HL-60 (cell line): ENCODE data around the gene STAB2.

Source experiments
- DNase-seq, 2 experiments: peaks; one replicate each; pipeline ENCODE4 v3.0.0-alpha.2; 2010 to 2020; ENCODE audit warnings: low read depth in 1 of 2, low spot score in 1 of 2
- H3K27ac ChIP-seq: fragments of 250-450 bp; sonication (Bioruptor Pico); replicated peaks from 2 replicates; pipeline ENCODE4 v1.5.1; 2020; ENCODE audit warnings: mild to moderate bottlenecking, moderate library complexity
- H3K27me3 ChIP-seq: fragments of 250-450 bp; sonication (Bioruptor Pico); 2 replicates; pipeline ENCODE4 v1.5.1; 2021; ENCODE audit warnings: mild to moderate bottlenecking, moderate library complexity; ENCODE audit not compliant: insufficient read depth, poor library complexity, severe bottlenecking
- H3K4me3 ChIP-seq: replicated peaks from 2 replicates; pipeline ENCODE4 v1.5.1; 2011; ENCODE audit warnings: mild to moderate bottlenecking, control low read depth, low read length; ENCODE audit not compliant: insufficient read depth
- CTCF ChIP-seq: IDR thresholded peaks from one replicate; pipeline ENCODE4 v1.5.1; 2011; ENCODE audit warnings: low read length, control low read depth, inconsistent platforms; ENCODE audit not compliant: insufficient read depth
- GABPA ChIP-seq: IDR thresholded peaks from 2 replicates; pipeline ENCODE4 v1.6.1; 2012; ENCODE audit warnings: low read depth
- POLR2AphosphoS5 ChIP-seq: IDR thresholded peaks from 2 replicates; pipeline ENCODE4 v1.6.1; 2012; ENCODE audit warnings: low read depth
- REST ChIP-seq: IDR thresholded peaks from 2 replicates; pipeline ENCODE4 v1.6.1; 2012; ENCODE audit warnings: low read depth; ENCODE audit not compliant: insufficient replicate concordance
- SPI1 ChIP-seq: IDR thresholded peaks from 2 replicates; pipeline ENCODE4 v1.6.1; 2012; ENCODE audit warnings: low read depth, mild to moderate bottlenecking, borderline replicate concordance

STAB2 gene

GRCh38 chr12:103637429-103637828 lies 50.4 kb downstream of the STAB2 start:
- Histone ChIP-seq H3K27ac (no peak overlapping the region), H3K4me3 (no peak overlapping the region), H3K27me3 (no peaks in the 10 kb centered on the region)
- DNase-seq = no peak
- TF ChIP-seq GABPA = no peak
- TF ChIP-seq SPI1 = no peak
- TF ChIP-seq POLR2AphosphoS5 = no peak
- no peak for TF ChIP-seq CTCF
- no peak for TF ChIP-seq REST

GRCh38 chr12:103639983-103640382 lies 52.9 kb downstream of the STAB2 start:
- DNase-seq = no peak
- Histone ChIP-seq H3K4me3 (no peak overlapping the region), H3K27me3 (no peaks in the 10 kb centered on the region), H3K27ac (no peak overlapping the region)
- TF ChIP-seq GABPA = no peak

GRCh38 chr12:103640410-103640809 lies 53.3 kb downstream of the STAB2 start:
- DNase-seq = no peak
- no peak for TF ChIP-seq REST
- no peak for TF ChIP-seq CTCF
- TF ChIP-seq GABPA = no peak
- TF ChIP-seq POLR2AphosphoS5 = no peak
- no peak for TF ChIP-seq SPI1
- Histone ChIP-seq H3K27ac (no peak overlapping the region), H3K27me3 (no peaks in the 10 kb centered on the region), H3K4me3 (no peak overlapping the region)

- Histone ChIP-seq H3K27ac (no peak overlapping the region), H3K27me3 (no peaks in the 10 kb centered on the region)
- TF ChIP-seq POLR2AphosphoS5 = no peak
- no peak for TF ChIP-seq REST
- no peak for TF ChIP-seq CTCF
- TF ChIP-seq SPI1 = no peak
- no peak for TF ChIP-seq GABPA
Observed at GRCh38 chr12:103640831-103641230, 53.8 kb downstream of the STAB2 start.

More at GRCh38 chr12:103640831-103641230, 53.8 kb downstream of the STAB2 start:
- H3K4me3 ChIP-seq = no peak overlapping the region
- no peak for DNase-seq
